ENCODE results near the gene PTCHD1.

PTCHD1 gene

GRCh38 chrX:23311731-23312130 is 22.9 kb upstream of the PTCHD1 start:
- no peak overlapping the region for H3K4me3 ChIP-seq (replicated peaks; ENCODE audit: low read depth, low read length)
- no peak for TF ChIP-seq CTCF (IDR thresholded peaks at IDR 0.05; ENCODE audit: low read depth, low read length, missing control alignments)
- no peak for DNase-seq (ENCODE audit: extremely low read depth, low read depth)

GRCh38 chrX:23312136-23312535 is 22.5 kb upstream of the PTCHD1 start:
- no peak for DNase-seq (ENCODE audit: extremely low read depth, low read depth)
- no peak for TF ChIP-seq CTCF (IDR thresholded peaks at IDR 0.05; ENCODE audit: low read depth, low read length, missing control alignments)
- no peak overlapping the region for H3K4me3 ChIP-seq (replicated peaks; ENCODE audit: low read depth, low read length)

DNA sequence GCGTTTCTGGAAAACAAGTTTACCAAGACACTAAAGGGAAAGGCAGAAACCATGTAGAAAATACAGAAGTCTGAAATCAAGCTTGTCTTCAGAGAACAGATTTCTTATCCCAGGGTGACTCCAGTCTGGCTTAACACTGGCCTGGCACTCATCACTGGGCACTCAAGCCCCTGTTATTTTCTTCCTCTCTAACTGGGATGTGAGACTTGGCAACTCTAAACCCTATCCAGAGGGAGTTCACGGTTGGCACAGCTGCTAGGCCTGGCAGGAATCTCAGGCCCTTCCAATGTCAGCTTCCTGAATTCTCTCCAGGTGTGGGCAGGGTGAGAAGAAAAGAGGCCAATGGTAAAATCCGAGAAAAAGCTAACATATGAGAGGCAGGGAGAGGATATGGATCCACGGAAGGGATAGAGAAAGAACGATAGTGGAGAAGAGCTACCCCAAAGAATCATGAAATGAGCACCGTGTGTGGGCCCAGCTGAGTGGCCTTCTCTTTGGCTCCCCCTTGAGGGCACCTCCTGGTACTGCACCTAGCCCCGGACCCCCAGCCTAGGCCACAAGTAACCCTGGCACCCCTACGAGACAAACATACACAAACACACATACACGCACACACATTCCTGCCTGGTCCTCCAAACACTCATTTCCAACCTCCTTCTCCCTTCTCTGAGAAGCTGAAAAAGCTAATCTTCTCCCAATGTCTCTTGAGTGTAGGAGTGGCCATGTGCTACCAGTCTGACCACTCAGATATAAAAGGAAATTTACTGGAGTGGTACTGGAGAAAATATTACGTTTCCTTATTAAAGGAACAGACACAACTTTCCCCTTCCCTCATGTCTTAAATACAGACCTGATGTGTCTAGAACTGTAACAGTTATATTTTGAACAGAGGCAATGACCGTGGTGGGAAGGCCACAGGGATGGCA is 16.6 kb upstream of the PTCHD1 start:
- DNase-seq (ENCODE audit: extremely low read depth, low read depth): no peak
- peak; percentile 77 for TF ChIP-seq CTCF (IDR thresholded peaks at IDR 0.05; ENCODE audit: low read depth, low read length, missing control alignments)
- no peak overlapping the region for H3K4me3 ChIP-seq (replicated peaks; ENCODE audit: low read depth, low read length)

GRCh38 chrX:23327104-23327503 is 7.5 kb upstream of the PTCHD1 start:
- TF ChIP-seq CTCF (IDR thresholded peaks at IDR 0.05; ENCODE audit: low read depth, low read length, missing control alignments): no peak
- no peak for DNase-seq (ENCODE audit: extremely low read depth, low read depth)

GRCh38 chrX:23331701-23332100 is 2.9 kb upstream of the PTCHD1 start:
- no peak overlapping the region for H3K4me3 ChIP-seq (replicated peaks; ENCODE audit: low read depth, low read length)
- no peak for TF ChIP-seq CTCF (IDR thresholded peaks at IDR 0.05; ENCODE audit: low read depth, low read length, missing control alignments)
- DNase-seq (ENCODE audit: extremely low read depth, low read depth): no peak

More at GRCh38 chrX:23327104-23327503, 7.5 kb upstream of the PTCHD1 start:
- no peak overlapping the region for H3K4me3 ChIP-seq (replicated peaks; ENCODE audit: low read depth, low read length)

- no peak for TF ChIP-seq CTCF (IDR thresholded peaks at IDR 0.05; ENCODE audit: low read depth, low read length, missing control alignments)
- no peak for DNase-seq (ENCODE audit: extremely low read depth, low read depth)
- no peak overlapping the region for H3K4me3 ChIP-seq (replicated peaks; ENCODE audit: low read depth, low read length)
Measured at GRCh38 chrX:23332101-23332887, 2.4 kb upstream of the PTCHD1 start.
